ENCODE measurements around the gene DIP2C.
"Not testable (repeated sequence)": the region's sequence is repeated elsewhere in the genome, so short reads cannot be mapped to it uniquely, and the experiment has no call there.

DIP2C gene

DNA sequence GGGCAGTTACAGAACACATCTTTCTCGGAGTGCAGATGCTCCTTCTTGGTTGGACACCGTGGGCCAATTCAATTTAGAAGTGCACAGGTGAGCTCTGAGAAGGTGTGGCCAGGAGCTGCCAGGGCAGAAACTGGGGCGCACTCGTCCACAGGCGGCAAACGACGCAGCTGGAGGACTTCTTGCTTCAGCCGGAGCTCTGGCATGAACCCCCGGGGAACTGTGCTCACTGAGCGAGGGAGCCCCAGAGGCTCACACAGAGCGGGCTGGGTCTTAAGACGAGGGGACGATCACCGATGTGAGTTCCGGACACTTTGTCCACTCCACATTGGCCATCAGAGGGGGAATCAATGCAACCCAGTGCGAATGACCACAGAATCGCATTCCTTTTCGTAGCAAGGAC, 413.8 kb downstream of the DIP2C start:
- no peak for DNase-seq

DNA sequence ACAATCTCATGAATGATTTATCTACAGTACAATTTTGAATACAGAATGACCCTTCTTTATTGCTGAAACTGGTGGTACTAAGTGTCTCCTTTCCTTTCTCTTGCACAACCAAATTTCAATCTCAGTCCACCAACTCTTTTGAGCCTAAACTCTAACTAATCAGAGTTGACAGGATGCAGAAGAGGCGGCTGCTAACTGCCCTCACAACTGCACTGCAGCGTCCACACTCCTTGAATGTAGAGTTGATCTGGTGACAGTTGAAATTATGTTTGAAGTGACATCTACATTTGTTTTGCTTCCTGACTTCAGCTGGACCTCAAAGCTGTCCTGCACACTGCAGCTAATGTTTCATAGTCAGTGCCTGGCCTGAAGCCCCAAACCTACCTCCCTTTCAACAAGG, 414.6 kb downstream of the DIP2C start:
- no peak for DNase-seq

DNA sequence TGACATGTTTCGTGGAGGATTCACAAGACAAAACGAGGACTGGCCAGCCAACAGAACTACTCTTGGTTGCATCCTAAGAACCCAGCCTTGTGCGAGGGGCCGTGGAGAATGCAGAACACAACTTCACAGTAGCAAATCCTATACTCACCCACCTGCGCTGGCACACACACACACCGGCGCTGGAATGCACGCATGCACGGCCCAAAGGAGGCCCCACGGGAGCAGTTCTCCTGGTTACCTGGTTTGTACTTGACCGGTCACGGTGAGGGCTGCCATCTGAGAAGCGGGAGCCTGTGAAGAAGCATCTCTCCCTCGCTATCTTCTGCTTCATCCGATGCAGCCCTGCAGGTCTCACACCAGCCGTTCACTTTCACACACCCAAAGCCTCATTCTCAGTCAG, 416.4 kb downstream of the DIP2C start:
- DNase-seq = no peak

DNA sequence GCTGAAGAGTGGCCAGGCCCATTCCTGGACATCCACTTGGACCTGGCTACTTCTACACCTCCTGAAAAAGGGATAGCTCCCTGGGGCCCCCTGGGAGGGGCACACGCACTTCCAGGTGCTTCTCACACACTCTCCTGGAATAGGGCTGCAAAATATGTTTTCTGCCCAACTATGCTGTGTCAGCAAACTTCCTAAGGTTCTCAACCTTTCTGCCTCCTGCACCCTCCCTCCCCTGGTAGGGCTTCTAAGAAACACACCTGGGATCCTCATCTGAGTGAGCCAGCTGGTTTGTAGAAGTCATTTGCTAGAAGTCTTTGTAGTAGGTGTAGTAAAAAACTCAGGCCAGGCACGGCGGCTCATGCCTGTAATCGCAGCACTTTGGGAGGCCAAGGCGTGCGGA, 417.7 kb downstream of the DIP2C start:
- no peak for DNase-seq

DNA sequence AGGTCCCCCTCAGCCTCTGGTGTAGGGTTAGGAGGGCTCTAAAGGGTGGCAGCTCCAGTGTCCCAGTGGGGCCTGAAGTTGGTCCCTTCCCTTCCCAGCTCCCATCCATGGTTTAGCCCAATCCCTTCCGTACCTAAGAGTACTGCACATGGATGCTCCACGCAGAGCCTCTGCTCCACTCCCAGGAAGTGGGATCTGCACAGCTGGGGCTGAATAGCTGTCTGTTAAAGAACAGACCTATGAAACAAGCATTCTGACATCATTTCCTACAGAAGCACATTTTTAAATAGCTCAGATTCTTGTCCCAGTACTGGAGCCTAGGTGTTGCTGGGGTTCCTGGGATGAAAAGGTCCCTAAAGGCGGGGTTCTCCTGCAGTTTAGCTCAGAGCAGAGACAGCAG, 418.3 kb downstream of the DIP2C start:
- DNase-seq = no peak

DNA sequence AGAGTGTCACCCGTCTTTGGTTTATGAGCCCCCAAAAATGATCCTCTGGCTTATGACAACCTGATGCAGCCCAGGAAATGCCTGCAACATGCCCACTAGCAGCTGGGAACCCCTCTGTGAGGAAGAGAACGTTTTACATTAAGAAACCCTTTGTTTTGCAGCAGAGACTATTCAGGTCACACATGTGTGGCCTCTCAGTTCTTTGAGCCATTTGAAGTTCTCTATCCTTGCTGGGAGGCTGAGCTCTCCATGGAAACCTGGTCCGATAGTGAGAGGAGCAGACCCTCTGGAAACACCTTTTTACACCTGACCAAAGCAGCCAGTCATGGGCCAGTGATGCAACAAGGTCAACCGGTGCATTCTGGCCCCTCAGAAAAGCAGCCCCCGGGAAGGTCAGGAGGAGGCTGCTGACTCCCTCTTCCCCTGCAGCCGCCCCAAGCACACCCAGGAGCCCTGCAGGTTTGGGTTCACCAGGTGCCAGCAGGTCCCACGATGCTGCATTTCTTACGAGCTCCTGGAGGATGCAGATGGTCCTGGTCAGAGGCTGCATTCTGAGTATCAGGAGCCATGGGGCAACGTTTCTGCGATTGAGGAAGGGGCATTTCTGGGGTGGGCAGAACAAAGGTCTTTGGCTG, 419.9 kb downstream of the DIP2C start:
- no peak for DNase-seq

DNA sequence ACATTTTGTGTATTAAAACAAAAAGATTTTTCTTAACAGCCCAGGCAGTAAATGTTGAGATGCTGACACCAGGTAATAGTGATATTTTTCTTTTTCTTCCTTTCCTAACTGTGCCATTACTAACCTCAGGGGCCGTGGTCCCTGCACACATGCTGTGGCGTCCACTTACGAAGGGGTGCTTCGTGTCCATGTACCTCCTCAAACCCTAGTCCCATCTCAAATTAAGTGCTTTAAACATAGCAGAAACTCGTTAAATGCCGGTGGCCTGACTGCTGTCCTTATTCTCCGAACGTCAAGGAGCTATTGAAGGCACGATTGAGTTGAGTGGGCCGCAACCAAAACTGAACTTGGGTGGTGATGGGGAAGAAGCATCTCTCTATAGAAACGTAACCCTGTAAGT, 421.8 kb downstream of the DIP2C start:
- DNase-seq = no peak

DNA sequence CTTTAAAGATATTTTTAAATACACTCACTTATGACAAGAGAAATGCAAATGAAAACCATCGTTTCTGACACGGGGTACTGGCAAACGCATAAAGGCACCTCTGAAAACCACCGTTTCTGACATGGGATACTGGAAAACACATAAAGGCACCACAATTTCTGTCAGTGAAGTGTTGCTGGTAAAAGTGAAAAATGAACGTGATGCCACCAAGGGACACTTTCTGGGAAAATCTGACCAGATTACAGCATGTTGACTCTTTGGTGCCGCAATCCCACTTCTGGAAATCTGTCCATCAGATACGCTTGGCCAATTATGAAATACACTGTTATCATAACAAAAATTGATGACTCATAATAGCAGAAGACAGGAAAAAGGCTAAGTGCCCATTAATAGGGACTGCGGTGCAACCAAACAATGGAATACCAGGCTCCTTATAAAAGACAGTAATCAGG, 422.5 kb downstream of the DIP2C start:
- no peak for DNase-seq

DNA sequence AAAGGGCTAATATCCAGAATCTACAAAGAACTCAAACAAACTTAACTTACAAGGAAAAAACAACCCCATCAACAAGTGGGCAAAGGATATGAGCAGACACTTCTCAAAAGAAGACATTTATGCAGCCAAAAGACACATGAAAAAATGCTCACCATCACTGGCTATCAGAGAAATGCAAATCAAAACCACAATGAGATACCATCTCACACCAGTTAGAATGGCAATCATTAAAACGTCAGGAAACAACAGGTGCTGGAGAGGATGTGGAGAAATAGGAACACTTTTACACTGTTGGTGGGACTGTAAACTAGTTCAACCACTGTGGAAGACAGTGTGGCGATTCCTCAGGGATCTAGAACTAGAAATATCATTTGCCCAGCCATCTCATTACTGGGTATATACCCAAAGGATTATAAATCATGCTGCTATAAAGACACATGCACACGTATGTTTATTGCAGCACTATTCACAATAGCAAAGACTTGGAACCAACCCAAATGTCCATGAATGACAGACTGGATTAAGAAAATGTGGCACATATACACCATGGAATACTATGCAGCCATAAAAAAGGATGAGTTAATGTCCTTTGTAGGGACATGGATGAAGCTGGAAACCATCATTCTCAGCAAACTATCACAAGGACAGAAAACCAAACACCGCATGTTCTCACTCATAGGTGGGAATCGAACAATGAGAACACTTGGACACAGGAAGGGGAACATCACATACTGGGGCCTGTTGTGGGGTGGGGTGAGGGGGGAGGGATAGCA, 423.5 kb downstream of the DIP2C start:
- DNase-seq = not testable (repeated sequence)

DNA sequence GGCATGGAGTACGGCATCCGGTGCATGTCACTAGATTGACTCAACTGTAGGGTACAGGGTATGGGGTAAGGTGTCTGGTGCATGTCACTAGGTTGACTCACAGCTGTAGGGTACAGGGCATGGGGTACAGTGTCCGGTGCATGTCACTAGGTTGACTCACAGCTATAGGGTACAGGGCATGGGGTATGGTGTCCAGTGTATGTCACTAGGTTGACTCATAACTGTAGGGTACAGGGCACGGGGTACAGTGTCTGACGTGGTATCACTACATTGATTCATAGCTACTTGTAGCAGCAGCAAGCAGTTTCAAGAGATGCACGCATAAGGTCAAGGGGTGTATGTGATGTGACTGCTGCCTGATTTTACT, 424.4 kb downstream of the DIP2C start:
- not testable (repeated sequence) for DNase-seq

DNA sequence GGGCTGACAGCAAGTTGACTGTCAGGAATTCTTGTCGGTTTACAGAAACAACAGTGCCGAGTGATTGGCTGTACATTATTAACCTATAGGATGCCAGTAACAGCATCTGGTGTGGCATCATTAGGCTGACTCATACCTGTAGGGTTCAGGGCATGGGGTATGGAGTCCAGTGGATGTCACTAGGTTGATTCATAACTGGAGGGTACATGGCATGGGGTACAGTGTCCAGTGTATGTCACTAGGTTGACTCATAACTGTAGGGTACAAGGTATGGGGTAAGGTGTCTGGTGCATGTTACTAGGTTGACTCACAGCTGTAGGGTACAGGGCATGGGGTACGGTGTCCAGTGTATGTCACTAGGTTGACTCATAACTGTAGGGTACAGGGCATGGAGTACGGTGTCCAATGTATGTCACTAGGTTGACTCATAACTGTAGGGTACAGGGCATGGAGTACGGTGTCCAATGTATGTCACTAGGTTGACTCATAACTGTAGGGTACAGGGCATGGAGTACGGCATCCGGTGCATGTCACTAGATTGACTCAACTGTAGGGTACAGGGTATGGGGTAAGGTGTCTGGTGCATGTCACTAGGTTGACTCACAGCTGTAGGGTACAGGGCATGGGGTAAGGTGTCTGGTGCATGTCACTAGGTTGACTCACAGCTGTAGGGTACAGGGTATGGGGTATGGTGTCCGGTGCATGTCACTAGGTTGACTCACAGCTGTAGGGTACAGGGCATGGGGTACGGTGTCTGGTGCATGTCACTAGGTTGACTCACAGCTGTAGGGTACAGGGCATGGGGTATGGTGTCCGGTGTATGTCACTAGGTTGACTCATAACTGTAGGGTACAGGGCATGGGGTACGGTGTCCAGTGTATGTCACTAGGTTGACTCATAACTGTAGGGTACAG, 425.1 kb downstream of the DIP2C start:
- not testable (repeated sequence) for DNase-seq

DNA sequence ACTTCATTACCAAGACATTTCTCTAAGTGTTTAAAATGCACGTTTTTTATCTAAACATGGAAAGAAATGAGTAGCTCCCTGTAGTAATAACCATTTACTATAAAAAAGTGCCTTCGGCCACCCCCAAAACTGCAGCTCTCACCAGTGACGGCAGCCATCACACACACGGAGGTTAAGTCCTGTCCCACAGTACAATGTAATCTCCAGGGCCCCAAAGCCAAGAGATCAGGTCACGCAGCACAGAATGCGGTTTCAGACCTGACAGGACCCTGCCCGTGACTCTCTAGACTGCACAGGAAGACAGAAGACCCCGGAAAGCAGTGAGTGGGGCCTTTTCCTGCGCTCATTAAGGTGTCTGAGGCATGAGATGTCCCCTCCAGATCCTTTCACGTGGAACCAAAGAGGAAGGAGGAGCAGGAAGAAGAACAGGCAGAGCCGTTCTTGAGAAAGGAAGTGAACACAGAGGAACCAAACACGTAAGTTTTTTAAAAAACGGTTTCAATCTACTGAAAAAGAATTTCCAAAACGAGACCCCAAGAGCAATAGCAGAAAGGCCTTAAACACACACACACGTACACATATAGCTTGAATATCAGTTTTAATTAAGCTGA, 428.5 kb downstream of the DIP2C start:
- no peak for DNase-seq

DNA sequence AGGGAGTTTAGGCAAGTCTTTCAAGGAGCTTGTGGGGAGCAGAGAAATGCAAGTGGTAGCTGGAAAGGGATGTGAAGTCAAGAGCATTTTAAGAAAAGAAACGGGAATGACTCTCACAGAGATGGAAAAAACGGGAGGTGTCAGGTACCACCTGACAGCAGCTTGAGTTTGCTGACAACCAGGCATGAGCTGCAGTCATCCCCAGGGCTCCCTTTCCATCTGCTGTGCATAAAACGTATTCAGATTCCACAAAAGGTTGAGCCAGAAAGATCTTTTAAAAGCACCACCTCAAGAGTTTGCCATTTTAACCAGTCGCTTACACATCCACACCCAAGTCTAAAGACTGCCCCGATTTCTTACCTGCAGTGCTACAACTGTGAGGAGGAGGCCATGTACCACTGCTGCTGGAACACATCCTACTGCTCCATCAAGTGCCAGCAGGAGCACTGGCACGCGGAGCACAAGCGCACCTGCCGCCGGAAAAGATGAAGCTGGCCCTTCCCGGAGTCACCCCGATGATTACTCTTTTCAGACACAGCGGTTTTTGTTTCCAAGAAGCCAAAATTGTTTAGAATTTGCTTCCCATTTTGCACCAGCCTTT, 437.4 kb downstream of the DIP2C start:
- no peak for DNase-seq

DNA sequence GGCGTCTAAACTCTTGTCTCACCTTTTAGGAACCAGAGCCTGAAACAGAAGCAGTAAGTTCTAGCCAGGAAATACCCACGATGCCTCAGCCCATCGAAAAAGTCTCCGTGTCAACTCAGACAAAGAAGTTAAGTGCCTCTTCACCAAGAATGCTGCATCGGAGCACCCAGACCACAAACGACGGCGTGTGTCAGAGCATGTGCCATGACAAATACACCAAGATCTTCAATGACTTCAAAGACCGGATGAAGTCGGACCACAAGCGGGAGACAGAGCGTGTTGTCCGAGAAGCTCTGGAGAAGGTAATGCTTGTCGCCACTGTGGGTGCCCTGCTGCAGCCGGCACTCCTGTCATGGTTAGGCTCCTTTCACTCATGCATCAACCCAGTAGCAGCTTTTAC, 441.2 kb downstream of the DIP2C start:
- no peak for DNase-seq

DNA sequence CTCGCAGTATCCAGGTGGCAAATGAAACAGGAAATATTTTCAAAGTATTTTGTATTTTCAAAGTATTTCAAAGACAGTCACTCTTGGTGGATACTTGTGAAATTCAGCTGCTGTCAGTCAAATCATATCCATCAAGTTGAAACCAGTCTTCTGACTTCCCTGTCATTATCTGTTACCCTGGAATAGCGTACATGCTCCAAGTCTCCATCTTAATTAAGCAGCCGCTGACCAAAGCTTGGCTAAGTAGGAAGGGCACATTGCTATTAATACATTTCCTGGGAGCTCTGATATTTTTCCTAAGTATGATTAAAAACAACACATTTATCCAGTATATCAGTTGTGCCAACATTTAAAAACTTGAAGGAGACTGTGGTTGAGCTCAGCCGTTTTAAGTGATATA, 442.0 kb downstream of the DIP2C start:
- DNase-seq = no peak

DNA sequence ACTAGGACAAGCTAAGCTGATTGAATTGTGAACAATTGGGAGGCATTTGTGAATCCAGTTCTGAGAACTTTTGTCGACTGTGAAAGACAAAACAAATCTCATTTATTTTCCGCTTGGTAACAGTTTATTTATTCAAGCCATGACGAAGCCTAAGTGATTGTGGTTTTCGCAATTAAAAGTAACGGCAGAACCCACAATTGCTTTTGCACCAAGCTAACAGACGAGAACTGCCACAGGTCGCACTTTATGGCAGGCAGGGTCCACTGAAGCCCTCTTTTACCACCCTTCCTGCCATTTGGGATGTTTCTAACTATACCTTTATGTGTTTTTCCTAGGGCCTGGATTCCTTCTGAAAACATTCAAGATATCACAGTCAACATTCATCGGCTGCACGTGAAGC, 443.0 kb downstream of the DIP2C start:
- no peak for DNase-seq

DNA sequence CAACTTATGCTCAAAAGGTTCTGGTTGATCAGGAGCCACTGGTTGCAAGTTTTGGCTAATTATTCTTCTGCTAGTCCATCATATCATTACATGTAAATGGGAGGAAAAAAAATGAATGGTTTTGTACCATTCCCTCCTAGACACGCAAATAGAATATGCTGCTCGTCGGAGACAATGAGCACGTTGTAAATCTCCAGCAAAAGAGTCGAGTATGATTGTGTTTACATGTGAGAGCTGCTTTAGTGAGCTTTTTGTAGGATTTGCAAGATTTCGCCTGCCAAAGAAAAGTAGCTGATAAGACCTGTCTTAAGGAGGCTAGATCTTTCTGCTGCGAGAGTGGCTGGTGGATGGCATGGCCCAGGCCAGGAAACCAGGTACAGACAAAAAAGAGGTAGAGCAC, 445.2 kb downstream of the DIP2C start:
- no peak for DNase-seq

DNA sequence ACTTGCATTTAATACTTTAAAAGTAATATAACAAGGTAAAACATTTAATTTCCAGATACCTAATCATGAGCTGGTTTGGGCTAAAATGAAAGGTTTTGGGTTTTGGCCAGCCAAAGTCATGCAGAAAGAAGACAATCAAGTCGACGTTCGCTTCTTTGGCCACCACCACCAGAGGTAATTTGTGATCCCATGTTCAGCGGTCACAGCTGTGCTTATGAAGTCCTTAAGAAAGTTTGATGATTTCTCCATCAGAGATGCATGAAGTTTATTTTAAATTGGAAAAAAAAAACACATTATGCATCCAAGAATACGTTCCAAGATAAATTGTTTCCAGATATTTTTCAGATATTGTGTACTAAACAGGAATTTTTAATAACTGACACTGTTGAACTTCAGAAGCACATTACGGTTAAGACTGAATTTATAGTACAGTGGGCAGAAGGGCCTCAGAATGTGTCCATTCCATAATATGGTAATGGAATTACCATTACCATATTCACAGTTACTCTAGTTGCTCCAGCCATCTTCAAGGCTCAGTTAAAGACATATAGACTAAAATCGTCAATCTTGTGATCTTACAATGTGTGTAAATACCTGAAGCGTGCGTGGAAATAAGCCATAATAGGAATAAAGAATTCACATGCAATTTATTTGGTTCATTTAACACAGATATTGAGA, 447.4 kb downstream of the DIP2C start:
- DNase-seq = no peak

DNA sequence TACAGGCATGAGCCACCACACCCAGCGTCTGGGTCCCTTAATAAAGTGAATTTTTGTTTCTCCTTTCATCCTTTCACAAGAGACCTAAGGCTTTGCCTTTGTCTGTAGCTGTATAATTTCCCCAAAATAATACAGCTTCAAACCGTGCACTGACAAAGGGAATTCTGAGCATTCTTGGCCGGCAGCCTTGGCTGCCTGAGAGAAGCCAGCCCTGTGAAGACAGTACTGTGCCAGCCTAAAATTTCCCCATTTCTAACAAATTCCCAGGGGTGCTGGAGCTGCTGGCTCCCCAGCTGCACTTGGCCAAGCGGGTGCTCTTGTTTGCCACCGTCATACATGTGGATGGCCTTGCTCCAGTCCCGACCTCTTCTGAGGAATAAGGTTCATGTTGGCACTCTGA, 448.0 kb downstream of the DIP2C start:
- DNase-seq = no peak

DNA sequence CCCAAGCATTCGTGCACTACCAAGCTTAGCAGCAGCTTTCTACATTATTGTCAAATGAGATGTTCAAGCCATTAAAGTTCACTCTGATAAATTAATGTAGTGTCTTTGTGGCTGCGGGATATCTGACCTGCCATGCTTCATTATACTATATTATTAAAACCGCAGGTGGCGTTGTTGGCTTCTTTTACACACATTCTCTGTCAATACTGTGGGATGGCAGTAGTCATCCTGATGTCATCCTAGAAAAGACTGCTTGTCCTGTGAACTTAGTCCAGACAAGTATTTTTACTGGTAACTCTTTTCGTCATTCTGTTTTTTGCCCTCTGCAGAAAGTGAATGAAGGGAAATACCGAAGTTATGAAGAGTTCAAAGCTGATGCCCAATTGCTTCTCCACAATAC, 450.4 kb downstream of the DIP2C start:
- DNase-seq = peak in 1 of 2 experiments; percentile 1

DNA sequence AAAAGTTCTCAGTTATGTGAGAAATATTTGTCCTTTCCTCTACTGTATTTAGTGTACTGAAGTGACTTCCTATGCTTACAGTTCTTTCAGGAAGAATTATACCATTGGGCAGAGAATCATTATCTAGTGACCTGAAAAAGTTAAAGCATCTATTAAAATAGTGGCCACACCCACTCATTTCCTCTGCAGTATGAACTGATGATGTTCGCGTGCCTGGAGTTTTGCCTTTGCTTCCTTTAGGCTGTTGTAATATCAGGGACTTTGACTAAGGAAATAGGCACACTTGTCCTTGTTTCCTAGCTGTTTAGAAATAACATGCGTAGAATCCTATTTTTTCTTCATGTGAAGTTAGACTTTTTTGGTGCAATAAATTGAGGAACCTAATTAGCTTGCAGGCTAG, 453.6 kb downstream of the DIP2C start:
- no peak for DNase-seq

DNA sequence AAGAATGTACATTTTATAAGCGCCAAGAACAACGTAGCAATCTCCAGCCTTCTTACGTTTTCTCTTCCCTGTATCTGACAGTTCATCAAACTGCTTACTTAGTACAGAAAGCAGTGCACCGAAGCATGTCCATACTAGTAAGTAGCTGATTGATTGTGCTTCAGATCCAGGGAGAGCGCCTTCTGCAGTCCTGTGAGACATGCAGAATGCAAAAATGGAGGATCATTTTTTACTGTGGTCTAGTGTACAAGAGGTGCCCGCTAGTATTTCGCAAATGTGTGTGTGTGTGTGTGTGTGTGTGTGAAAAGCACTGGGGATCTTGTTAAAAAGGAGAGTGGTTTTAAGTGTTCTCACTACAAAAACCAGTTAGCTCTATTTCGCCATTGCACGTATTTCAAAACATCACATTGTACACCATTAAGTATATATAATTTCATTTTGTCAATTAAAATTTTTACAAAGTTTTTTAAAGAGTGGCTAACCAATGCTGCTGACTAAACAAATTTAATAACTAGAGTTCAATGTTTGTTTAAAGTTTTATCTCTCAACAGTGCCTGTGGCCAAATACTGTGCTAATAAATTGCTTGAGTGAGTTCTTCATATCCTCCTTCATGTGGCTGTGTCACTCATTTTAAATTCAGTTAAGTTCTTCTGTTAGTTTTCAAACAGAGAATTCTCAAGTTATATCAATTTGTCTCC, 454.6 kb downstream of the DIP2C start:
- DNase-seq = no peak
